GM12878 (cell line): Measurements from ENCODE around the gene CTNNA2.

Experiments
- CTCF ChIP-seq, 3 experiments: IDR thresholded peaks in 2 of 3; conservative IDR thresholded peaks in 1 of 3; 2 replicates each; pipeline ENCODE4 v1.5.1; 2011; ENCODE audit warnings: low read depth in 3 of 3, low read length in 3 of 3, mild to moderate bottlenecking in 3 of 3, control low read depth in 2 of 3, moderate library complexity in 2 of 3, inconsistent platforms in 1 of 3, mixed read lengths in 1 of 3; ENCODE audit not compliant: control insufficient read depth in 2 of 3, insufficient read depth in 1 of 3; ENCODE audit errors: extremely low read depth in 1 of 3
- NR2C2 ChIP-seq: IDR thresholded peaks from 2 replicates; pipeline ENCODE4 v1.6.1; 2011; ENCODE audit warnings: borderline replicate concordance, low read depth; ENCODE audit not compliant: control insufficient read depth, insufficient read length
- POLR2A ChIP-seq: IDR thresholded peaks from 2 replicates; pipeline ENCODE4 v1.6.1; 2011; ENCODE audit warnings: low read depth, mild to moderate bottlenecking, low read length

GRCh38 chr2:80328159-80328571, 815.3 kb downstream of the CTNNA2 start:
- TF ChIP-seq NR2C2 = no peak
- TF ChIP-seq CTCF (IDR thresholded peaks at IDR 0.05 in 2 of 3, conservative IDR thresholded peaks at IDR 0.05 in 1 of 3; ENCODE audit: control insufficient read depth in 2 of 3, extremely low read depth in 1 of 3, insufficient read depth in 1 of 3, low read depth in 3 of 3, low read length in 3 of 3) = no peak
- TF ChIP-seq POLR2A = no peak
